Heart left ventricle (tissue), 13 donors: ENCODE results near the gene ZNF135.

Source experiments
- CTCF ChIP-seq, 12 donors: fragments of 200-600 bp; sonication (generic) in 4 of 12; IDR thresholded peaks; one replicate each; pipeline versions ENCODE4 v1.5.0 to v1.8.0; 2018 to 2022; ENCODE audit warnings: antibody characterized with exemption in 12 of 12, mild to moderate bottlenecking in 5 of 12
- POLR2A ChIP-seq, 2 donors: fragments of 450-650 bp; IDR thresholded peaks; one replicate each; pipeline ENCODE4 v1.6.1; 2017; ENCODE audit warnings: antibody characterized with exemption in 2 of 2, mild to moderate bottlenecking in 2 of 2, moderate library complexity in 2 of 2
- donor health status: ischemic (EF 13 %, LVEDD 7.1; RV severe dilation, severe dysfunction).
- donor health status: DM: no; HTN: yes; CAD: no.
- donor health status: DM: no; HTN: no; CAD: no.
- donor health status: ischemic (EF 25% LVEDD 6.9; RV normal size, moderate dysfunction).
- donor health status: ischemic (EF 25% LVEDD 5.7; RV mildly dilated, moderate dysfunction).
- donor health status: ischemic (EF 35%, LVEDD 5.7; RV mildly dilated, moderate dysfunction).
- donor health status: nonischemic (EF 11% LVEDD 7.7; RV severe dilation, severe dysfunction).
- donor health status: DM: yes; HTN: yes; CAD: no.
- donor health status: PGD.
- donor health status: ischemic (EF 29% LVEDD 5.4; RV normal size, mild dysfunction).
- donor health status: nonischemic (EF 23%, LVEDD 6.1; RV moderate dilation, normal function).

DNA sequence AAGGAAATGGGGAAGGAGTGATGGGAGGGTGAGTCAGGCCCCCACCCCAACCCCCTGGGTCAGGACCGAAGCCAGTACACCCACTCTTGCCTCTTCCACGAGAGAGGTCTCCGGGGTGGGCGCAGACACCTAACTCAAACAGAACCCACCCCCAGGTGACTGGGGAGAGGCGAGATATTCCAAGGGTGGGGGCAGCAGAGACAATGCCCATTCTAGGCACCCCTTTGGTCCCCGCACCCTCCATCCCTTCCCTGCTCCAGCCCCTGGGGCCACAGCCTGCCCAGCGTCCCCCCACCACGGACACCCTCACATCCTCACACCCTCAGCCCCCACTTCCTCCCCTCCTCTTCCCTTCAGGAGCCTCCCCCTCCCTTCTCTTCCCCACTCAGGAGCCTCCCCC lies 38.3 kb downstream of the ZNF135 start:
- TF ChIP-seq CTCF (IDR thresholded peaks at IDR 0.05): no peak
- TF ChIP-seq POLR2A (IDR thresholded peaks at IDR 0.05): no peak
